Ectodermal cell (in vitro differentiated cells): ENCODE results near the gene CEP83.
"Not testable (repeated sequence)": the region's sequence is repeated elsewhere in the genome, so short reads cannot be mapped to it uniquely, and the experiment has no call there.

Experiments
- H3K27ac ChIP-seq: 2 replicates; pipeline ENCODE4 v1.7.0; 2013; ENCODE audit warnings: mild to moderate bottlenecking, low read depth, low read length; ENCODE audit not compliant: insufficient read depth, poor library complexity, severe bottlenecking
- H3K27me3 ChIP-seq: 2 replicates; pipeline ENCODE4 v1.7.0; 2013; ENCODE audit warnings: mild to moderate bottlenecking, low read length; ENCODE audit not compliant: insufficient read depth, control insufficient read depth, poor library complexity, severe bottlenecking
- H3K36me3 ChIP-seq: one replicate; pipeline ENCODE4 v1.7.0; 2013; ENCODE audit warnings: low read length; ENCODE audit not compliant: control insufficient read depth, insufficient read depth
- H3K4me1 ChIP-seq: one replicate; pipeline ENCODE4 v1.7.0; 2013; ENCODE audit warnings: low read length; ENCODE audit not compliant: control insufficient read depth, insufficient read depth
- H3K4me3 ChIP-seq: 2 replicates; pipeline ENCODE4 v1.7.0; 2013; ENCODE audit warnings: low read depth, low read length, control low read depth; ENCODE audit not compliant: insufficient read depth
- H3K9me3 ChIP-seq: 2 replicates; pipeline ENCODE4 v1.7.0; 2013; ENCODE audit warnings: mild to moderate bottlenecking, low read length, moderate library complexity; ENCODE audit not compliant: control insufficient read depth
- WGBS, 2 experiments: methylation state at CpG; one replicate each; pipeline ENCODE4 v1.1.7; 2013; ENCODE audit warnings: missing lambda C conversion rate in 2 of 2; 5-methylcytosine and 5-hydroxymethylcytosine counted together

CEP83 gene

GRCh38 chr12:94418517-94418916 is 41.1 kb downstream of the CEP83 start:
- no peaks in the 10 kb centered on the region for H3K27me3 ChIP-seq
- WGBS, 2 experiments, result no CpG with 5 or more reads among the region's 1 CpG

GRCh38 chr12:94416613-94417012 is 43.1 kb downstream of the CEP83 start:
- H3K9me3 ChIP-seq, result no peaks in the 10 kb centered on the region
- H3K4me3 ChIP-seq, result no peak overlapping the region
- no peaks in the 10 kb centered on the region for H3K27me3 ChIP-seq
- H3K27ac ChIP-seq, result no peak overlapping the region
- no peaks in the 10 kb centered on the region for H3K4me1 ChIP-seq
- H3K36me3 ChIP-seq, result no peaks in the 10 kb centered on the region
- 87% methylated on average over 2 of the region's 2 CpGs for WGBS, 2 experiments

More at GRCh38 chr12:94418517-94418916, 41.1 kb downstream of the CEP83 start:
- Histone ChIP-seq H3K9me3 (no peaks in the 10 kb centered on the region), H3K27ac (no peak overlapping the region), H3K4me3 (no peak overlapping the region), H3K36me3 (no peaks in the 10 kb centered on the region), H3K4me1 (no peaks in the 10 kb centered on the region)

GRCh38 chr12:94415066-94415465 is 44.6 kb downstream of the CEP83 start:
- no peaks in the 10 kb centered on the region for H3K4me1 ChIP-seq
- no peaks in the 10 kb centered on the region for H3K27me3 ChIP-seq
- H3K9me3 ChIP-seq, result no peaks in the 10 kb centered on the region
- H3K36me3 ChIP-seq, result no peaks in the 10 kb centered on the region
- no peak overlapping the region for H3K4me3 ChIP-seq
- H3K27ac ChIP-seq, result no peak overlapping the region

- no peaks in the 10 kb centered on the region for H3K27me3 ChIP-seq
- no peaks in the 10 kb centered on the region for H3K4me1 ChIP-seq
- WGBS, 2 experiments, result 91 to 93% methylated on average over 3 of the region's 3 CpGs
- H3K9me3 ChIP-seq, result no peaks in the 10 kb centered on the region
- H3K36me3 ChIP-seq, result no peaks in the 10 kb centered on the region
- H3K4me3 ChIP-seq, result no peak overlapping the region
- no peak overlapping the region for H3K27ac ChIP-seq
Measured at GRCh38 chr12:94405413-94406116, 54.1 kb downstream of the CEP83 start.

- no peaks in the 10 kb centered on the region for H3K36me3 ChIP-seq
- WGBS, 2 experiments, result 88 to 98% methylated on average over 2 of the region's 2 CpGs
- no peak overlapping the region for H3K4me3 ChIP-seq
- H3K27ac ChIP-seq, result no peak overlapping the region
- no peaks in the 10 kb centered on the region for H3K4me1 ChIP-seq
- H3K27me3 ChIP-seq, result no peaks in the 10 kb centered on the region
- H3K9me3 ChIP-seq, result no peaks in the 10 kb centered on the region
Measured at GRCh38 chr12:94404854-94405253, 54.8 kb downstream of the CEP83 start.

GRCh38 chr12:94401326-94401725 is 58.3 kb downstream of the CEP83 start:
- Histone ChIP-seq H3K27me3 (no peaks in the 10 kb centered on the region), H3K36me3 (peaks cover 4% of the 10 kb centered on the region), H3K9me3 (peaks cover 5% of the 10 kb centered on the region), H3K4me3 (no peak overlapping the region), H3K27ac (no peak overlapping the region), H3K4me1 (no peaks in the 10 kb centered on the region)
- WGBS, 2 experiments, result 88 to 100% methylated on average over 2 of the region's 2 CpGs

- 96 to 100% methylated on average over 4 to 5 of the region's 5 CpGs for WGBS, 2 experiments
- H3K4me1 ChIP-seq, H3K36me3 ChIP-seq, H3K9me3 ChIP-seq, H3K27me3 ChIP-seq, H3K4me3 ChIP-seq, H3K27ac ChIP-seq: not testable (repeated sequence)
Measured at GRCh38 chr12:94398685-94399084, 61.0 kb downstream of the CEP83 start.

- Histone ChIP-seq H3K9me3 (peaks cover 5% of the 10 kb centered on the region), H3K36me3 (peaks cover 4% of the 10 kb centered on the region), H3K27ac (no peak overlapping the region), H3K4me1 (no peaks in the 10 kb centered on the region), H3K27me3 (no peaks in the 10 kb centered on the region), H3K4me3 (no peak overlapping the region)
- 100% methylated on average over 1 to 3 of the region's 4 CpGs for WGBS, 2 experiments
Measured at GRCh38 chr12:94397401-94397800, 62.3 kb downstream of the CEP83 start.

- 97 to 99% methylated on average over 3 to 4 of the region's 4 CpGs for WGBS, 2 experiments
- not testable (repeated sequence) for H3K36me3 ChIP-seq, H3K4me3 ChIP-seq, H3K4me1 ChIP-seq, H3K27ac ChIP-seq, H3K27me3 ChIP-seq, H3K9me3 ChIP-seq
Measured at GRCh38 chr12:94396014-94396413, 63.7 kb downstream of the CEP83 start.

GRCh38 chr12:94390130-94390485 is 69.6 kb downstream of the CEP83 start:
- Histone ChIP-seq H3K36me3 (peaks cover 4% of the 10 kb centered on the region), H3K4me3 (no peak overlapping the region), H3K27ac (no peak overlapping the region), H3K4me1 (no peaks in the 10 kb centered on the region), H3K27me3 (no peaks in the 10 kb centered on the region), H3K9me3 (no peaks in the 10 kb centered on the region)
- WGBS, 2 experiments, result 81 to 86% methylated on average over 4 of the region's 4 CpGs
